Transverse colon (tissue), 4 donors: ENCODE results near the gene IL17REL. TPM values are rescaled to one million over a fixed set of nuclear protein-coding genes. Genes with fewer than 3 reads are reported as not detected.

Source experiments
- DNase-seq: peaks from one replicate; pipeline ENCODE4 v3.0.0-alpha.2; 2019
- H3K27ac ChIP-seq, 4 donors: fragments of 200-600 bp; sonication (generic); 2 replicates each; pipeline ENCODE4 v1.5.1; 2016 to 2018; ENCODE audit warnings: inconsistent platforms in 4 of 4
- H3K27me3 ChIP-seq: fragments of 200-600 bp; sonication (generic); 2 replicates; pipeline ENCODE4 v1.5.1; 2017; ENCODE audit warnings: inconsistent platforms
- H3K36me3 ChIP-seq, 4 donors: fragments of 200-600 bp; sonication (generic); 2 replicates each; pipeline ENCODE4 v1.5.1; 2017 to 2019; ENCODE audit warnings: inconsistent platforms in 4 of 4
- H3K4me1 ChIP-seq, 4 donors: fragments of 200-600 bp; sonication (generic); 2 replicates each; pipeline ENCODE4 v1.5.1; 2017 to 2020; ENCODE audit warnings: inconsistent platforms in 4 of 4
- H3K4me3 ChIP-seq, 4 donors: fragments of 200-600 bp; sonication (generic); 1 replicate in 1 of 4; 2 replicates in 3 of 4; pipeline versions ENCODE4 v1.5.1 to v1.6.1; 2017 to 2019; ENCODE audit warnings: inconsistent platforms in 4 of 4
- H3K9me3 ChIP-seq, 2 donors: fragments of 200-600 bp; sonication (generic); 2 replicates each; pipeline ENCODE4 v1.5.1; 2017 to 2019; ENCODE audit warnings: inconsistent platforms in 2 of 2
- EP300 ChIP-seq: sonication (generic); formaldehyde crosslinking; IDR thresholded peaks from one replicate; pipeline ENCODE4 v1.6.1; 2017; ENCODE audit warnings: antibody characterized with exemption, low read depth
- POLR2A ChIP-seq: fragments of 450-650 bp; IDR thresholded peaks from one replicate; pipeline ENCODE4 v1.6.1; 2016; ENCODE audit warnings: antibody characterized with exemption, mild to moderate bottlenecking, moderate library complexity
- POLR2AphosphoS5 ChIP-seq, 3 donors: sonication (generic); formaldehyde crosslinking; IDR thresholded peaks; one replicate each; pipeline ENCODE4 v1.6.1; 2016; ENCODE audit warnings: antibody characterized with exemption in 3 of 3
- WGBS, 2 donors: methylation state at CpG; one replicate each; pipeline ENCODE4 v1.1.5; 2018; ENCODE audit warnings: low coverage in 1 of 2; 5-methylcytosine and 5-hydroxymethylcytosine counted together
- in situ Hi-C, 4 donors: fragments of 200-750 bp; cut with MboI; loops; one replicate each; pipeline versions ENCODE4 v1.15.0 to v1.15.1; 2017; ENCODE audit warnings: low sequenced_read_pairs in 3 of 4, low pct_ligation_motif_present in 1 of 4, low pct_unique_long_range_greater_than_20kb in 1 of 4
- intact Hi-C: fragments of 100-400 bp; cut with DNase I; formaldehyde crosslinking; loops from one replicate; pipeline ENCODE4 v1.15.1; 2023; ENCODE audit warnings: low total_unique reads
- total RNA-seq, 4 donors: library from RNA; depleted of rRNA; stranded (reverse); fragments of >200 nt; gene quantifications; one replicate each; pipeline ENCODE4 v1.1.0, GENCODE V29; 2016
- TF ChIP-seq, protein P1 (sequence below), 5 experiments: fragments of 200-600 bp in 3 of 5; fragments of 450-650 bp in 2 of 5; sonication (generic) in 3 of 5; IDR thresholded peaks; 1 replicate in 2 of 5; 2 replicates in 3 of 5; pipeline ENCODE4 v1.5.1; 2016 to 2017; ENCODE audit warnings: antibody characterized with exemption in 5 of 5, inconsistent platforms in 3 of 5, mild to moderate bottlenecking in 2 of 5, moderate library complexity in 1 of 5

IL17REL gene
- total RNA-seq, 4 donors from 2014 or later, result 0.32 to 2.2 (median 1.3) TPM

DNA sequence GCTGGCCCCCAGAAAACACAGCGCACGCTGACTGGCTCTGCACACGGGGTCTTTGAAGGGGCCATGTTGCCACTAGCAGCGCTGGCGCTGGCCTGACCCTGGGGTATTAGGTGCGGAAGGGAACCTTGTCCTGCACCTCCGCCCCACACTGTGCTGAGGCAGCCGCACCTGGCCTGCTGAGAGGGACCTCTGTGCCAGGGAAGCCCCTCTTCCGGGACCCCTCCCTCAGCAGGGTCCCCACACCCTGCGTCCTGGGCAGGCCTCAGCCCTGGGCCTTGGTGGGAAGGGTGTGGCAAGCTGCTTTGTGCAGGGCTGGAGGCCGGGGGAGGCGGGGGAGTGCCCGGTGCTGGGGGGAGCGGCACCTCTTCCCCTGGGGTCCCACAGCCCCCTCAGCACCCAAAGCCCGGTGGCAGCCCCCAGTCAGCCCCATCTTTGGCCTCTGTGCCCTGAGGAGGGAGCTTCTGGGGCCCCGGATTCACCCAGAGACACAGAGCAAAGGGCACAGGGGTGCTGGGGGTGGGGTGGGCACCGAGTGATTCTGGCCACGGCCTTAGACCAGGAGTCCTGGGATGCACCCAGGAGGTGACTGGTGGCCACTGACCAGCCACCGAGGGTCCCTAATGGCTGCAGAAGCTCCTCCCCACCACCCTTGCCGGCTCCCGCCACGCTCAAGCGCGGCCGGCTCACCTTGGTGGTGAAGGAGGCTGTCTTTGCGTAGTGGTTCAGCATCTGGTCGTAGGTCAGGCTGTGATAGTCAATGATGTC lies 34.1 kb upstream of the IL17REL start:
- WGBS, 2 donors, result 87% methylated on average over 18 of the region's 27 CpGs; no CpG with 5 or more reads in 1 of the 2 donors
- Histone ChIP-seq H3K4me1 (no peaks in the 10 kb centered on the region), H3K27me3 (peaks cover 18% of the 10 kb centered on the region), H3K4me3 (no peak overlapping the region), H3K27ac (no peak overlapping the region), H3K36me3 (no peaks in the 10 kb centered on the region), H3K9me3 (no peaks in the 10 kb centered on the region)
- no peak for TF ChIP-seq POLR2AphosphoS5 (IDR thresholded peaks at IDR 0.05)
- TF ChIP-seq, protein P1, sequence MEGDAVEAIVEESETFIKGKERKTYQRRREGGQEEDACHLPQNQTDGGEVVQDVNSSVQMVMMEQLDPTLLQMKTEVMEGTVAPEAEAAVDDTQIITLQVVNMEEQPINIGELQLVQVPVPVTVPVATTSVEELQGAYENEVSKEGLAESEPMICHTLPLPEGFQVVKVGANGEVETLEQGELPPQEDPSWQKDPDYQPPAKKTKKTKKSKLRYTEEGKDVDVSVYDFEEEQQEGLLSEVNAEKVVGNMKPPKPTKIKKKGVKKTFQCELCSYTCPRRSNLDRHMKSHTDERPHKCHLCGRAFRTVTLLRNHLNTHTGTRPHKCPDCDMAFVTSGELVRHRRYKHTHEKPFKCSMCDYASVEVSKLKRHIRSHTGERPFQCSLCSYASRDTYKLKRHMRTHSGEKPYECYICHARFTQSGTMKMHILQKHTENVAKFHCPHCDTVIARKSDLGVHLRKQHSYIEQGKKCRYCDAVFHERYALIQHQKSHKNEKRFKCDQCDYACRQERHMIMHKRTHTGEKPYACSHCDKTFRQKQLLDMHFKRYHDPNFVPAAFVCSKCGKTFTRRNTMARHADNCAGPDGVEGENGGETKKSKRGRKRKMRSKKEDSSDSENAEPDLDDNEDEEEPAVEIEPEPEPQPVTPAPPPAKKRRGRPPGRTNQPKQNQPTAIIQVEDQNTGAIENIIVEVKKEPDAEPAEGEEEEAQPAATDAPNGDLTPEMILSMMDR (IDR thresholded peaks at IDR 0.05), result no peak
- no peak for TF ChIP-seq EP300
- no peak for TF ChIP-seq POLR2A
- in situ Hi-C loops, result loop anchor here (25.0 kb wide), 1 partner anchor 284 kb away; no protein-coding TSS in a partner anchor
- intact Hi-C loops, result no loop called here
- no peak for DNase-seq

DNA sequence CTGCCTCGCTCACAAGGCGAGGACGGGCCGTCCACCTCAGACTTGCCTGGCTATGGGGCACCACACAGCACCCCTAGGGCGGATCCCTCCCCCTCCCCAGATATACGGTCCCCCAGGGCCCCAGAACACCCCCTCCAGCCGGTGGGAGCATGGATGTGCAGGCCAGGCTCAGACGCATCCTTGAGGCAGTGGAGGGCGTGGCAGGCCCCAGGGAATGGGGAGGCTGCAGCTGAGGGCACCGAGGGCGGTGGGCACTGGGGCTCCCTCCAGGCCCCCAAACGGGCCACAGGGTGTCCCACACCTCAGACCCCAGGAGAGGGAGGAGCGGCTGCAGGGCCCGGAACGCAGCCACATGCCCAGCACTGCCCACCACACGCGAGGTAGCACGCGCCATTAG lies 33.5 kb upstream of the IL17REL start:
- H3K9me3 ChIP-seq, result no peaks in the 10 kb centered on the region
- no peak overlapping the region for H3K27ac ChIP-seq
- H3K4me3 ChIP-seq, result no peak overlapping the region
- TF ChIP-seq POLR2AphosphoS5 (IDR thresholded peaks at IDR 0.05) (no peak), POLR2A (no peak), EP300 (no peak)
- TF ChIP-seq, protein P1 (IDR thresholded peaks at IDR 0.05), result no peak
- intact Hi-C loops, result no loop called here
- WGBS, 2 donors, result 79% methylated on average over 17 of the region's 19 CpGs; no CpG with 5 or more reads in 1 of the 2 donors
- no peaks in the 10 kb centered on the region for H3K36me3 ChIP-seq
- no peak for DNase-seq
- peaks cover 18% of the 10 kb centered on the region for H3K27me3 ChIP-seq
- in situ Hi-C loops, result loop anchor here (25.0 kb wide), 1 partner anchor 284 kb away; no protein-coding TSS in a partner anchor
- no peaks in the 10 kb centered on the region for H3K4me1 ChIP-seq

DNA sequence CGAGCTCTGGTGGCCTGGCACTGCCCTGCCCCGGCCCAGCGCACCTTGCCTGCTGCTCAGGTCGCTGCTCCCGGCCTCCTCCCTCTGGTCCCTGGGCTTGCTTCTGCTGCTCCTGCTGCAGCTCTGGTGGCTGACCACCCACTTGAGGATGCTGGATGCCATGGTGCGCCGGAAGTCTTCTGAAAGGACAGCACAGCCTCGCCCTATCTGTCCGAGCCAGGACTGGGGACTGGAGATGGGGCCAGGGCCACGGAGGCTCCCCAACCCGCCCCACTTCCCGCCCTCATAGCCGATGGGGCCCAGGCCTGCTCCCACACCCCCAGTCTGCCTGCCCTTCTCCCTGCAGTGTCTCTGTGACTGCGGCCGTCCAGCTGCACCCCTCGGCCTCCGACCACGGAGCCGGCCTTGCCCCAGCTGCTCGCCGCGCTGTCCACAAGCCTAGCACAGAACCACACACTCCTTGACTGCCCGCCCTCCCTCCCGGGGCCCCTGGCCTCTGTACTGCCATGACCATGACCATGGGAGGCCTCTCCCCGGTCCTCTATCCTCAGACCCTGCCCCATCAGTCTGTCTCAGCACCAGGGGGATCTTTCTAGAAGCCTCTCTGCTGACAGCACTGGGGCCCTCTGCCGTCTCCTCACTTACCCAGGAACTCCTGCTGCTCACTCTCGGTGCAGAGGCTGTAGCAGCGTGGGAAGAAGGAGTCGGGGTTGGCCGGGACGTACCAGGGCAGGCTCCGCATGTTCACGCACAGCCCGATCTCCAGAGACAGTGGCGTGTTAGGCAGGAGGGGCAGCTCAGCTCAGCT lies 32.9 kb upstream of the IL17REL start:
- TF ChIP-seq POLR2AphosphoS5 (IDR thresholded peaks at IDR 0.05) (no peak), EP300 (no peak)
- H3K4me1 ChIP-seq, result no peaks in the 10 kb centered on the region
- no peak overlapping the region for H3K4me3 ChIP-seq
- in situ Hi-C loops (loop anchor here (25.0 kb wide), 1 partner anchor 283 kb away; no protein-coding TSS in a partner anchor), intact Hi-C loops (no loop called here)
- WGBS, 2 donors, result 75% methylated on average over 29 of the region's 35 CpGs; no CpG with 5 or more reads in 1 of the 2 donors
- peaks cover 18% of the 10 kb centered on the region for H3K27me3 ChIP-seq
- no peak for DNase-seq
- H3K9me3 ChIP-seq, result no peaks in the 10 kb centered on the region
- H3K36me3 ChIP-seq, result no peaks in the 10 kb centered on the region
- H3K27ac ChIP-seq, result no peak overlapping the region

DNA sequence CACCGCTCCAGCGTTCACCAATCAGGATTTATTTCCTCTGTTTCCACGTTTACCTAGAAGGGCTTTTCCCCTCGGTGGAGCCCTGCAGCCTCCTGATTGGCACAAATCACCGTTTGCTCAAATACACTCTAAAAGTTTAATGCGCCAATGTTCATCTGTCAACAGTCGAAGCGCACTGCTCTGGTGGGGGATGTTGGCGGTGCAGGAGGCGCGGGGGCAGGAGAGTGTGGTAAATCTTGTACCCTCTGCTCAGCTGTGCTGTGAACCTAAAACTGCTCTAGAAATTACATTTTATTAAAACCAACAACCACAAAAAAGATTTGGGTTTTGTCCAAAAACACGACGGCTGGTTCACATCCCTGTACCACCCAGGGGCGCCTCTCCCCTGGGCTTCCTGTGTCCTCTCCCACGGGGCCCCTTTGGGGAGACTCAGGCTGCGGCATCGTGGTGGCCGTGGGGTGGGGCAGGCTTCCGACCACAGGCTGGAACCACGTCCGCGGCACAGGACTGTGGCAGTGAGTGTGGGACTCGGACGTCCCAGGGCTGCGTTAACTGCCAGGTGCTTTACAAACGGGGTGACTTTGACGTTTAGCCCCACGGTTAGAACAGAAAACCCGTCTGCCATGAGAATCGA lies 32.0 kb upstream of the IL17REL start:
- Histone ChIP-seq H3K9me3 (no peaks in the 10 kb centered on the region), H3K27ac (no peak overlapping the region), H3K4me1 (no peaks in the 10 kb centered on the region), H3K36me3 (no peaks in the 10 kb centered on the region), H3K4me3 (no peak overlapping the region), H3K27me3 (peaks cover 18% of the 10 kb centered on the region)
- in situ Hi-C loops (loop anchor here (25.0 kb wide), 1 partner anchor 282 kb away; no protein-coding TSS in a partner anchor), intact Hi-C loops (no loop called here)
- 56% methylated on average over 28 of the region's 30 CpGs; no CpG with 5 or more reads in 1 of the 2 donors for WGBS, 2 donors
- TF ChIP-seq POLR2AphosphoS5 (IDR thresholded peaks at IDR 0.05), result no peak
- no peak for TF ChIP-seq POLR2A
- no peak for TF ChIP-seq EP300
- TF ChIP-seq, protein P1 (IDR thresholded peaks at IDR 0.05), result no peak
- no peak for DNase-seq
